GM23248 (cell line): ENCODE measurements around the gene ERC2.

ENCODE experiments used
- EZH2 ChIP-seq: fragments of 200-600 bp; sonication (generic); IDR thresholded peaks from 2 replicates; pipeline ENCODE4 v1.6.1; 2018; ENCODE audit warnings: antibody characterized with exemption, mild to moderate bottlenecking; ENCODE audit not compliant: insufficient read depth, poor library complexity, severe bottlenecking
- EZH2phosphoT487 ChIP-seq: fragments of 200-600 bp; sonication (generic); IDR thresholded peaks from 2 replicates; pipeline ENCODE4 v1.6.1; 2018; ENCODE audit warnings: antibody characterized with exemption, moderate library complexity, mild to moderate bottlenecking, low read depth; ENCODE audit not compliant: insufficient read depth

GRCh38 chr3:55801676-55802075, 666.6 kb downstream of the ERC2 start:
- TF ChIP-seq EZH2 (no peak), EZH2phosphoT487 (no peak)
